Effector CD8-positive, alpha-beta T cell (primary cell): ENCODE data around the gene PNPLA8.
A peak's percentile ranks its signal among the peaks of the same experiment; 100 is the strongest.
"Not testable (repeated sequence)": the region's sequence is repeated elsewhere in the genome, so short reads cannot be mapped to it uniquely, and the experiment has no call there.

Source experiments
- DNase-seq: peaks from one replicate; lab custom pipeline; 2025; lab: John Stamatoyannopoulos, UW
- total RNA-seq, 4 experiments: gene quantifications; one replicate each; lab custom pipeline; 2026; lab: John Stamatoyannopoulos, UW

The PNPLA8 gene, protein sequence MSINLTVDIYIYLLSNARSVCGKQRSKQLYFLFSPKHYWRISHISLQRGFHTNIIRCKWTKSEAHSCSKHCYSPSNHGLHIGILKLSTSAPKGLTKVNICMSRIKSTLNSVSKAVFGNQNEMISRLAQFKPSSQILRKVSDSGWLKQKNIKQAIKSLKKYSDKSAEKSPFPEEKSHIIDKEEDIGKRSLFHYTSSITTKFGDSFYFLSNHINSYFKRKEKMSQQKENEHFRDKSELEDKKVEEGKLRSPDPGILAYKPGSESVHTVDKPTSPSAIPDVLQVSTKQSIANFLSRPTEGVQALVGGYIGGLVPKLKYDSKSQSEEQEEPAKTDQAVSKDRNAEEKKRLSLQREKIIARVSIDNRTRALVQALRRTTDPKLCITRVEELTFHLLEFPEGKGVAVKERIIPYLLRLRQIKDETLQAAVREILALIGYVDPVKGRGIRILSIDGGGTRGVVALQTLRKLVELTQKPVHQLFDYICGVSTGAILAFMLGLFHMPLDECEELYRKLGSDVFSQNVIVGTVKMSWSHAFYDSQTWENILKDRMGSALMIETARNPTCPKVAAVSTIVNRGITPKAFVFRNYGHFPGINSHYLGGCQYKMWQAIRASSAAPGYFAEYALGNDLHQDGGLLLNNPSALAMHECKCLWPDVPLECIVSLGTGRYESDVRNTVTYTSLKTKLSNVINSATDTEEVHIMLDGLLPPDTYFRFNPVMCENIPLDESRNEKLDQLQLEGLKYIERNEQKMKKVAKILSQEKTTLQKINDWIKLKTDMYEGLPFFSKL
- 58.0 to 66.0 (median 60.3) reads per million in 4 experiments for total RNA-seq

DNA sequence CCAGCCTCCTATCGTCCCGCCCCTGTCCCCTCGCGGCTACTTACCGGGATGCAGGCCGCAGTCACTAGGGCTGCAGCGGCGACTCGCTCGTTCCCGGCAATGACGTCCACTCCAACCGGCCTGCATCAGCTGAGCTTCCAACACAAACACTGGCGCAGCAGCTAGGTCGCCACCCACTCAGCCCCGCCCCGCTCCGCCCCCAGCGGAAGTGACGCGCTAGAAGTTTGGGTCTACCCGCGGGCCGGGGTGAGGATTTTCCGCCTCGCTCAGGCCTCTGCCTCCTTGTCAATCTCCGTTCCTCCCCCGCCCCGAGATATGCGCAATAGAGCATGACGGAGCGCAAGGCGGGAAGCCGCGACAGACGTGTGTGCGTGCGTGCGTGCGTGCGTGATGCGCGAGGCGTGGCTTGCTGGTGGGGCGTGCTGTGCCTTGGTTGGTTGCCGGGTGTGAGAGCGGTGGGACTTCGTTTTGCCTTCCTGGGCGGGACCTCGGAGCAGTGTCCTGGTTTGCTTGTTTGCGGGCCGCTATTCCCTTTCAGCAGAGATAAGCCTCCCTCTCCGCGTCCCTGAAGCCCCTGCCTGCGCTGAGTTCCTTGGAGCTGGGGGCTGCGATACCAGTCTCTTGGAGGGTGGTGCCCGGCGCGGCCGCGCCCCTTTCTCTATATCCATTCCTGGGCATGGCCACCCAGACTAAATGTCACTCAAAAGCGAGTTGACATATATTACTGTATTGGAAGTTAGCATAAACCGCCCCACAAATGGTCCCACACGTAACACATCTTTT, at the start of gene PNPLA8:
TSS of gene PNPLA8 (minus strand) at position 151 of the 783 bp plus-strand sequence. CDS start 10,644 bp downstream, outside the sequence.
- DNase-seq: peak; percentile 100

DNA sequence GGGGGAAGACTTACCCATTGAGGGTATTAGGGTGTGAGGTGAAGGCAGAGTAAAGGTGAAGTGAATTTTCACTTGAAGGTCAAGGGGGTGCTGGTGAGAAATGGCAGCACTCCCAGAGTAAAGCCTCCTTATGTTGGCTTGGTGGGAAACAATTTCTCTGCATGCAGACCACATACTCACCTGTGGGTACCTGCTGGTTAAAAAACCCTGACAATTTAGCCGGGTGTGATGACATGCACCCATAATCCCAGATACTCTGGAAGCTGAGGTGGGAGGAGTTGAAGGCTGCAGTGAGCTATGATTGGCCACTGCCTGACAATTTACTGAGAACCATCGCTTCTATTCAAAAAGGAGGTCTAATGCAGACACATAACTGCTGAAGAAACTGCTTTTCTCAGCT, 49.2 kb upstream of the PNPLA8 start:
- DNase-seq: no peak

DNA sequence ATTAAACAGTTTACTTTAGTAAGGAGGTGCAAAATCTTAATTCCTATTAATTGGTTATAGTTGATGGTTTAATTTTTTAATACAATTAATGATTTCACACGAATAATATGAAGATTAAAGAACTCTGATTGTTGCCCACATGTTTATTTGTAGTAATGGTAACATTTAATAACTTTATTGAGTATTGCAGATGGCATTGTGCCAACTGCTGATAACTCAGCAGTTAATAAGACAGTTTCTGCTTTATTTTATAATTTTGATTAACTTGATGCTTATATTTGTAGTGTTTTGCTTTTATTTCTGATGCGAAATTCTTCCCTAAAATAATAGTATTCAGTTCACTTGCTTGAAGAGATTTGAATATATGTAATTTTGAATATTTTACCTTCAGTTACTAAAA, 46.5 kb upstream of the PNPLA8 start:
- DNase-seq: no peak

DNA sequence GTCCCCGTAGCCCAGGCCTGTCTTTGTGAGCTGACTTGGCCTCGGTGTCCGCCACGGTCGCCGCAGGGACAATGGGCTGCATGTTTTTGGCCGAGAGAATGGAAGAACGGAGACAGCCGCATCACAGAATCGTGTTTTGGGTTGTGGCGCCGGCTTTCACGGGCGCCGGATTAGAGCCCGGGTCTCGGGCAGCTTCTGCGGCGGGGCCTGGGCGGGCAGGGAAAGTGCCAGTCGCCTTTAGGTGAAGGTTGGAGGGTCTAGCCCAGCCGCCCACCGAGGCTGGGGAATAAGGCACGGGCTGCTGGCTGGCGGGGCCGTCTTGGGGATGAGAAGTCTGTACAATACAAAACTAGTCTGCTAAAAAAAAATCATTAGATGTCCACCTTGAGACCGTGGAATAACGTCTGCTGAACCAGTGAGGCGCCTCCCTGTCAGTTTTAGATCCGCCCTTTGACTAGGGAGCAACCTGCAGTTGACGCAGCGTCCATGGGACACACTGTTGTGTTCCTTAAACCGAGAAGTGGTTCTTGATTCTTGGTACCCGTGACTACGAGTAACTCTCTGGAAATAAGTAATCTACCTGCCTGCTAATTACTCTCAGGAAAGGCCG, 44.3 kb upstream of the PNPLA8 start:
- DNase-seq: peak; percentile 28

DNA sequence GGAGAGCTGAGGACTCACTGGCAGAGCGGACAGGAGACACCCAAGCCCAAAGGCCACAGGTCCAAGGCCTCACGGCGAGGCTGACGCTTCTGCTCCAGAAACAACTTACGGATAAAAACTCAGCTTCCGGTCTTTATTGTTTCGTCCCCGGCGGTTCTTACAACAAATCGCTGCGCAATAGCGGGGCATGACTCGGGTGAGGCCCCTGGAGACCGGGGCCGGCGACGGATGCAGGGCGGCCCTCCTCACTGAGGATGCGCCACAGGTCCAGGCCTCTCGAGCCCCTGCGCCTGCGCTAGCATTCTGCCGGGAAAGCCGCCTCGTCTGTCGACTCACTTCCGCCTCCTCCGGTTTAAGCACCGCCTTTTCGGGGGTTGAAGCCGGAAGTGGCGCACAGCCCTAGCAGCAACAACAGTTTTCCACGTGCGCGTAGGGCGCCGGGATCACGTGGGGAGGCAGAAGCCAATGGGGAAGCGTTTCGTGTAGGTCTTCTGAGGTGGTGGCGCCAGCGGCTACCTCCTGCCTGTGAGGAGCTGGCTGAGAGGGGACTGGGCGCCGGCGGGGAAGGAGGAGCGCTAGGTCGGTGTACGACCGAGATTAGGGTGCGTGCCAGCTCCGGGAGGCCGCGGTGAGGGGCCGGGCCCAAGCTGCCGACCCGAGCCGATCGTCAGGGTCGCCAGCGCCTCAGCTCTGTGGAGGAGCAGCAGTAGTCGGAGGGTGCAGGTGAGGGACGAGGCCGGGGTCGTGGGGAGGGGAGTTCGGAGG, 43.6 kb upstream of the PNPLA8 start, which contains the start of the genes DNAJB9 and THAP5:
TSS of gene DNAJB9 (plus strand) at position 494 of the 765 bp plus-strand sequence. CDS start 1,853 bp downstream, outside the sequence.
TSS of gene THAP5 (minus strand) at position 326 of the 765 bp plus-strand sequence. CDS start at position 189, 137 bp downstream.
- peak; percentile 99 for DNase-seq

DNA sequence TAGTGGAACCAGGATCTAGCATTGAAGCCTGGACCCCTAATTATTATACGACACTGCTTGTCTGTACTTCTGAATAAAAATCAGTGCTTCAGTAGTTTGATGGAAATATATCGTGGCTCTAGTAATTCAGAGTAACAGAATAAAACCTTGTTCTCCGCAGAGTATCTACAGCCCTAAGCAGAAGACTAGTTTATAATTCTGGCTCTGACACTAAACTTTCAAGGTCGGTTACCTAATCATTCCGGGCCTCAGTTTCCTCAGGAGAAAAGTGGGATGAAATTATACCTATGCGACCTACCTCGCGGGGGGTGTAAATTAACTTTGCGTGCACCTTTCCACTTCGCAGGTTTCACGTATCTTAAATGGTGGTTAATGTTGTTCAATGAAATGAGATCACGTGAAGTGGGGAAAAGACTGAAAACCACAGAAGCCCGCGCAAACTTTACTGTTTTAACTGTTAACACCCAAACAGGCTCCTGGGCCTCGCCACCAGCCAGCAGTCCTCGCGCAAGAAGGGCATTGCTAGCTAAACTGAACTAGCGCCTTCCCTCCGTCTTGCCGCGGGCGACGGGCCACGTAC, 43.0 kb upstream of the PNPLA8 start:
- no peak for DNase-seq

DNA sequence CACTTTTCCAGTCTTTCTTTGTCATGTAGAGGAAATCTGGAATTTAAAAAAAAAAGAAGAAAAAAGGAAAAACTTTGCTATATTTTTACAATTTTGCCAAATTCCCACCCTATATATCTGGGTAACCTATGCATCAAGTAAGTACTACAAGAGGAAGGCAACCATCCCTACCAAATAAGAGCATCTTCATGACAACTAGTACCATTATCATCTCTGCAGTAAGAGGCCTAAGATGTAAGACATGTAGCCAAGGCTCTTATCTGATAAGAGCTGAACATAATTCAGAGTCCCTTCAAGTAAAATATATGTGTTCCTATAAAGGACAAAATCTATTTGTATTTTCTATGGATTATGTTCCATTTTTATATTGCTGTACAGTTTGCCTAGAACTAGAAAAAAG, 40.1 kb upstream of the PNPLA8 start:
- no peak for DNase-seq

DNA sequence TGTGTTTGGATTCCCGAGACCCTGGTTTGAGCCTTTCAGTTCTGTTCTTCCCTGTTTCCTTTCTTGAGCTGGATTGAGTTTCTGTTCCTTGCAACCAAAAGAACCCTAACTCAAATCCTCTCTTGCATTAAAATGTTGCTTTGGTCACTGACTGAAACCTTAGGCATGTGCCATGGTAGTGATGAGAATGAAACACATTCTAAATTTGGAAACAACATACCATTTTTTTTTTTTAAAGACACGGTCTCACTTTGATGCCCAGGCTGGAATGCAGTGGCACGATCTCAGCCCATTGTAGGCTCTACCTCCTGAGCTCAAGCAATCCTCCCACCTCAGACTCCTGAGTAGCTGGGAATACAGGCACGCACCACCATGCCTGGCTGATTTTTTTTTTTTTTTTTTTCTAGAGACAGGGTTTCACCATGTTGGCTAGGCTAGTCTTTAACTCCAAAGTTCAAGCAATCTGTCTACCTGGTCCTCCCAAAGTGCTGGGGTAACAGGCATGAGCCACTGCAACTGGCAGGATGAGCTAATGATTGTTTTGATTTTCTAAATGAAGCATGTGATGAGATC, 35.2 kb upstream of the PNPLA8 start:
- DNase-seq: no peak

DNA sequence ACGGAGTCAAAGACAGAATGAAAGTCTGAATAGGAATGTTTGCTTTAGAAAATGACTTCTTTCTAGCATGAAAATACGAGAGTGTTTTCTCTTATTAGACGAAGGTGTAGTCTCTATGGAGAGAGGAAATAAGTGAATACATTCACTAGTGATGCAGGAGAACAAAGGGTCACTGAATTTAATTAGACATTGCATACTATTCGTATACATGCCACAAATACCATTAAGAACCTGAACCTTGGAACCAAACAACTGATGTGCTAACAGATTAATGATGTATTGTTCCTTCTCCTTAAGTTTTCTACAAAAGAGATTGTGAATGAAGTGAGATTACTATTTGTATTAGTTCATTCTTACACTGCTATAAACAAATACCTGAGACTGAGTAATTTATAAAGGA, 33.3 kb upstream of the PNPLA8 start:
- DNase-seq: no peak

DNA sequence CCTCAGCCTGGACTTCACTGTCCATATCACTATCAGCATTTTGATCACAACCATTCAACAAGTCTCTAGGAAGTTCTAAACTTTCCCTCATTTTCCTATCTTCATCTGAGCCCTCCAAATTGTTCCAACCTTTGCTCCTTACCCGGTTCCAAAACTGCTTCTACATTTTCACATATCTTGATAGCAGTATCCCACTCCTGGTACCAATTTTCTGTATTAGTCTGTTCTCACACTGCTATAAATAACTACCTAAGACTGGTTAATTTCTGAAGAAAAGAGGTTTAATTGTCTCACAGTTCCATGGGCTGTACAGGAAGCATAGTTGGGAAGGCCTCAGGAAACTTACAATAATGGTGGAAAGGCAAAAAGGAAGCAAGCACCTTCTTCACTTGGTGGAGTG, 31.7 kb upstream of the PNPLA8 start:
- no peak for DNase-seq

DNA sequence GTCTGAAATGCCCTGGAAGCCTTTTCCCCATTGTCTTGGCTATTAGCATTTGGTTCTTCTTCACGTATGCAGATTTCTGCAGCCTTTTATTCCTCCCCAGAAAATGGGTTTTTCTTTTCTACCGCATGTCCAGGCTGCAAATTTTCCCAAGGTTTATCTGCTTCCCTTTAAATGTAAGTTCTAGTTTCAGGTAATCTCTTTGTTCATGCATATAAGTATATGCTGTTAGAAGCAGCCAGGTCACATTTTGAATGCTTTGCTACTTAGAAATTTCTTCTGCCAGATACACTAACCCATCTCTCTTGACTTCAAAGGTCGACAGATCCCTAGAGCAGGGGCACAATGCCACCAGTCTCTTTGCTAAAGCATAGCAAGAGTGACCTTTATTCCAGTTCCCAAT, 31.3 kb upstream of the PNPLA8 start:
- no peak for DNase-seq

DNA sequence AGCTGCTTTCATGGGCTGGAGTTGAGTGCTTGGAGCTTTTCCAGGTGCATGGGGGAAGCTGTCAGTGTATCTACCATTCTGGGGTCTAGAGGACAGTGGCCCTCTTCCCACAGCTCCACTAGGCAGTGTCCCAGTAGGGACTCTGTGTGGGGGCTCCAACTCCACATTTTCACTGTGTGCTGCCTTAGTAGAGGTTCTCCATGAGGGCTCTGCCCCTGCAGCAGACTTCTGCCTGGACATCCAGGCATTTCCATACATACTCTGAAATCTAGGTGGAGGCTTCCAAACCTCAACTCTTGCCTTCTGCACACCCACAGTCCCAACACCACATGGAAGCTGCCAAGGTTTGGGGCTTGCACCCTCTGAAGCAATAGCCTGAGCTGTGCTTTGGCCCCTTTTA, 30.7 kb upstream of the PNPLA8 start:
- DNase-seq: not testable (repeated sequence)

DNA sequence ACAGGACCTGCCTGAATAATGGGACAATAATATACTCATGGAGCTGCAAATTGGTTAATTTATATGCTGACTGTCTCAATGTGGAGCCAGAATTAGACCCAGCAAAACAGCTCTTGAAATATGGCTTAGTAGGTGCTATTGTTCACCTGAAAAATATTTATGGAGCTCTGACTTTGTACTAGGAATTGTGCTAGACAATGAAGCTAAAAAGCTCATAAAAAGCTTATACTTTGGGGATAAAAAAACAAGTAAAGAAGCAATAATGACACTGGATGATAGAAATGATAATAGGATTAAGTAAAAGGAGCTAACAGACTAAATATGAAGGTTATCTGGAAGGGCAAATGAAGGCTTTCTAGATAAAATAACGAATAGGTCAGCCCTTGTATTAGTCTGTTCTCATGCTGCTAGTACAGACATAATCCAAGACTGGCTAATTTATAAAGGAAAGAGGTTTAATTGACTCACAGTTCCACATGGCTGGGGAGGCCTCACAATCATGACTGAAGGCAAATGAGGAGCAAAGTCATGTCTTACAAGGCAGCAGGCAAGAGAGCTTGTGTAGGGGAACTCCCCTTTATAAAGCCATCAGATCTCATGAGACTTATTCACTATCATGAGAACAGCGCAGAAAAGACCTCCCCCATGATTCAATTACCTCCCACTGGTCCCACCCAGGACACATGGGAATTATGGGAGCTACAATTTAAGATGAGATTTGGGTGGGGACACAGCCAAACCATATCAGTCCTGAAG, 22.4 kb upstream of the PNPLA8 start:
- DNase-seq: not testable (repeated sequence)

DNA sequence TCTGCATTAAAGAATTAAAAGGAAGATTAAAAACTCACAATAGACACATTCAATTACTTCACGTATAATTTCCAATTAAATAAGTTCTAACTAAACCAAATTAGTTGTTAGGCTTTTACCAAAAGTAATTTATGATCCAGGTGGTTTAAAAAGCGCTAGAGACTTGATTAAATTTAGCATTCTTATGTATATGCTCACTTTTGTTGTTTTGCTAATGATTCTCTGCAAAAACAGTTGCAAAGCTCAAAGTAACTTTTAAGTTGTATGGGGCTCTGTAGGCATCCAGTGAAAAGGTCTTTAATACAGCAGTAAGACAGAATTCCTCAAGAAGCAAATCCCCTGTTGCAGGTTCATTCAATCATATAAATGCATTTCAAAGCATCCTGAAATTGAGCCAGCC, 15.5 kb upstream of the PNPLA8 start:
- DNase-seq: no peak

DNA sequence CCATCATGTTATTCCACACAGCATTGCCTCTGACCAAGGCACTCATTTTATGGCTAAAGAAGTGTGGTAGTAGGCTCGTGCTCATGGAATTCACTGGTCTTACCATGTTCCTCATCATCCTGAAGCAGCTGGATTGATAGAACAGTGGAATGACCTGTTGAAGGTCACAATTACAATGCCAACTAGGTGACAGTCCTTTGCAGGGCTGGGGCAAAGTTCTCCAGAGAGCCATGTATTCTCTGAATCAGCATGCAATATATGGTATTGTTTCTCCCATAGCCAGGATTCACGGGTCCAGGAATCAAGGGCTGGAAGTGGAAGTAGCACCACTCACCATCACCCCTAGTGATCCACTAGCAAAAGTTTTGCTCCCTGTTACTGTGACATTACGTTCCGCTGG, 12.8 kb upstream of the PNPLA8 start:
- not testable (repeated sequence) for DNase-seq

DNA sequence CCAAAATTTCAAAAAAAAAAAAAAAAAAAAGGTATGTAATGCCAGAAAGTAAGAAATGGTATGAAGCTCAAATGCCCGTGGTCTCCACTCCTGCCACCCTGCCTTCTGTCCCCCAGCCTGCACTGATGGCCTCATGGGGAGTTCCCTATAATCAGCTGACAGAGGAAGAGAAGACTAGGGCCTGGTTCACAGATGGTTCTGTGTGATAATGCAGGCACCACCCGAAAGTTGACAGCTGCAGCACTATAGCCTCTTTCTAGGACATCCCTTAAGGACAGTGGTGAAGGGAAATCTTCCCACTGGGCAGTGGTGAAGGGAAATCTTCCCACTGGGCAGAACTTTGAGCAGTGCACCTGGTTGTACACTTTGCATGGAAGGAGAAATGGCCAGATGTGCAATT, 12.3 kb upstream of the PNPLA8 start:
- not testable (repeated sequence) for DNase-seq

DNA sequence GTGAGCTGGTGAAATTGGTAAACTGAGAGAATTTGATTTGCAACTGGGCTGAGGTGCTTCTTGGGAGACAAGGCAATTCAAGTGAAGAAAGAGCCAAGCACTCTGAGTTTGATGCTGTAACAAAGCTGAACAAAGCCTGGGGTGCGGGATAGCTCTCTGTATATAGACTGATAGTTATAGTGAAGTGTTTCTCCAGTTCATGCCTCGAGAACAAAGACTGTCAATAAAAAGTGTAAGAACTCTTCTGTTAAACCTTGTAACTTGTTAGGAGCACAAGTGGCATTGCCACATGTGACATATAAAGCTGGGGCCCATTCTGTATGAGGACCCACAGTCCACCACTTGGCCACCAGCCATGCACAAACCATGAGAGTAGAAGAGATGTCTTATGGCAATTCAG, 11.3 kb upstream of the PNPLA8 start:
- DNase-seq: no peak

DNA sequence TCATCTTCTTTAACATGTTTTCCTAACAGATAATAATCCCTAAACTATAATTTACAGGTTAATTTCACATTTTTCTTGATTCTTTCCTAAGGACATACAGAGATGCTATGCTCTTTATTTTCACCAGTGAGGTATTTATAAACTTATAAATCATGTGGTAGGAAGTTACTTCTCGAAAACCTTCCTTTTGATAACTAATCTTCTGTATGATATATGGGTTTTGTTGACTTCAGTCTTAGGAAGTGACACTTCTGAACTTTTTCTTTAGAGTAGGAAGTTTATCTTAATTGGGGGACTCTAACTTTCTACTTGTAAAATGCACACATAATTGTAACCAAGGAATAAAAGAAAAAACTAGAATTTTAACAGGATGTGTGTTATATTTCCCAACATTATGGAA, 9.8 kb upstream of the PNPLA8 start:
- DNase-seq: no peak

DNA sequence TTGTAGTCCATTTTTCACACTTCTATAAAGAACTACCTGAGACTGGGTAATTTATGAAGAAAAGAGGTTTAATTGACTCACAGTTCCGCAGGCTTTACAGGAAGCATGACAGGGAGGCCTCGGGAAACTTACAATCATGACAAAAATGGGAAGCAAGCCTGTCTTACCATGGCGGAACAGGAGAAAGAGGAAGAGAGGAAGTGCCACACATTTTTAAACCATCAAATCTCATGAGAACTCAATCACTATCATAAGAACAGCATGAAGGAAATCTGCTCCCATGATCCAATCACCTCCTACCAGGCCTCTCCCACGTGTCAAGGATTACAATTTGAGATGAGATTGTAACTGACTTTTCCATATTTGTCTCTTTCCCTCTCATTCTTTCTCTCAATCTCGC, 9.3 kb upstream of the PNPLA8 start:
- DNase-seq: no peak
